ENCODE data around the gene ERBB4.

The ERBB4 gene

GRCh38 chr2:212535996-212536816 lies 2.4 kb downstream of the ERBB4 start:
- no peak for DNase-seq (ENCODE audit: low read depth)
- no peak for TF ChIP-seq CTCF (conservative IDR thresholded peaks at IDR 0.05; ENCODE audit: low read length)
- H3K4me3 ChIP-seq (ENCODE audit: low read length) = no peak overlapping the region

- no peak for DNase-seq (ENCODE audit: low read depth)
- no peak overlapping the region for H3K4me3 ChIP-seq (ENCODE audit: low read length)
- no peak for TF ChIP-seq CTCF (conservative IDR thresholded peaks at IDR 0.05; ENCODE audit: low read length)
Observed at GRCh38 chr2:212534336-212534735, 4.3 kb downstream of the ERBB4 start.

- DNase-seq (ENCODE audit: low read depth) = no peak
- no peak for TF ChIP-seq CTCF (conservative IDR thresholded peaks at IDR 0.05; ENCODE audit: low read length)
- H3K4me3 ChIP-seq (ENCODE audit: low read length) = no peak overlapping the region
Observed at GRCh38 chr2:212532585-212532984, 6.0 kb downstream of the ERBB4 start.

GRCh38 chr2:212532087-212532486 lies 6.5 kb downstream of the ERBB4 start:
- no peak for TF ChIP-seq CTCF (conservative IDR thresholded peaks at IDR 0.05; ENCODE audit: low read length)
- no peak overlapping the region for H3K4me3 ChIP-seq (ENCODE audit: low read length)
- DNase-seq (ENCODE audit: low read depth) = no peak

- H3K4me3 ChIP-seq (ENCODE audit: low read length) = no peak overlapping the region
- no peak for DNase-seq (ENCODE audit: low read depth)
- no peak for TF ChIP-seq CTCF (conservative IDR thresholded peaks at IDR 0.05; ENCODE audit: low read length)
Observed at GRCh38 chr2:212531499-212531898, 7.1 kb downstream of the ERBB4 start.

GRCh38 chr2:212530991-212531390 lies 7.6 kb downstream of the ERBB4 start:
- no peak overlapping the region for H3K4me3 ChIP-seq (ENCODE audit: low read length)
- DNase-seq (ENCODE audit: low read depth) = no peak
- TF ChIP-seq CTCF (conservative IDR thresholded peaks at IDR 0.05; ENCODE audit: low read length) = no peak

- no peak overlapping the region for H3K4me3 ChIP-seq (ENCODE audit: low read length)
- no peak for TF ChIP-seq CTCF (conservative IDR thresholded peaks at IDR 0.05; ENCODE audit: low read length)
- DNase-seq (ENCODE audit: low read depth) = no peak
Observed at GRCh38 chr2:212530373-212530772, 8.2 kb downstream of the ERBB4 start.
